Ishikawa (cell line): ENCODE results near the gene ARHGAP40.

Experiments
- CEBPB ChIP-seq: IDR thresholded peaks from 2 replicates; pipeline ENCODE4 v1.6.1; 2012
- CREB1 ChIP-seq: IDR thresholded peaks from 2 replicates; pipeline ENCODE4 v1.6.1; 2012; ENCODE audit warnings: low read depth
- EGR1 ChIP-seq: IDR thresholded peaks from 2 replicates; pipeline ENCODE4 v1.6.1; 2012
- EP300 ChIP-seq: IDR thresholded peaks from 2 replicates; pipeline ENCODE4 v1.6.1; 2012; ENCODE audit warnings: borderline replicate concordance
- FOXM1 ChIP-seq: IDR thresholded peaks from 2 replicates; pipeline ENCODE4 v1.6.1; 2012; ENCODE audit warnings: low read depth, borderline replicate concordance
- MAX ChIP-seq: IDR thresholded peaks from 2 replicates; pipeline ENCODE4 v1.6.1; 2012
- NFIC ChIP-seq: IDR thresholded peaks from 2 replicates; pipeline ENCODE4 v1.6.1; 2012
- RAD21 ChIP-seq: IDR thresholded peaks from 2 replicates; pipeline ENCODE4 v1.6.1; 2012; ENCODE audit warnings: low read depth
- REST ChIP-seq: IDR thresholded peaks from 2 replicates; pipeline ENCODE4 v1.6.1; 2012; ENCODE audit warnings: low read depth, mild to moderate bottlenecking
- TAF1 ChIP-seq: IDR thresholded peaks from 2 replicates; pipeline ENCODE4 v1.6.1; 2012; ENCODE audit warnings: low read depth, mild to moderate bottlenecking
- TCF12 ChIP-seq: IDR thresholded peaks from 2 replicates; pipeline ENCODE4 v1.6.1; 2012; ENCODE audit warnings: low read depth
- TEAD4 ChIP-seq: IDR thresholded peaks from 2 replicates; pipeline ENCODE4 v1.6.1; 2012
- USF1 ChIP-seq: IDR thresholded peaks from 2 replicates; pipeline ENCODE4 v1.6.1; 2012
- YY1 ChIP-seq: IDR thresholded peaks from 2 replicates; pipeline ENCODE4 v1.6.1; 2012; ENCODE audit warnings: low read depth
- ZBTB7A ChIP-seq: IDR thresholded peaks from 2 replicates; pipeline ENCODE4 v1.6.1; 2012; ENCODE audit warnings: low read depth

The ARHGAP40 gene

GRCh38 chr20:38559764-38560163 lies 41.8 kb upstream of the ARHGAP40 start:
- no peak for TF ChIP-seq TAF1
- no peak for TF ChIP-seq RAD21
- no peak for TF ChIP-seq EGR1
- TF ChIP-seq CEBPB = no peak
- no peak for TF ChIP-seq ZBTB7A
- no peak for TF ChIP-seq TEAD4

- no peak for TF ChIP-seq CEBPB
- TF ChIP-seq NFIC = no peak
Observed at GRCh38 chr20:38563802-38564431, 37.7 kb upstream of the ARHGAP40 start.

GRCh38 chr20:38564680-38565079 lies 36.9 kb upstream of the ARHGAP40 start:
- no peak for TF ChIP-seq ZBTB7A
- no peak for TF ChIP-seq YY1
- no peak for TF ChIP-seq TEAD4
- TF ChIP-seq EGR1 = no peak
- no peak for TF ChIP-seq NFIC
- TF ChIP-seq TAF1 = no peak
- TF ChIP-seq REST = no peak

- TF ChIP-seq CEBPB = no peak
- no peak for TF ChIP-seq TAF1
- TF ChIP-seq REST = no peak
- no peak for TF ChIP-seq EGR1
- TF ChIP-seq EP300 = no peak
- TF ChIP-seq USF1 = no peak
- no peak for TF ChIP-seq NFIC
- TF ChIP-seq FOXM1 = no peak
- no peak for TF ChIP-seq MAX
- no peak for TF ChIP-seq ZBTB7A
- TF ChIP-seq YY1 = no peak
- TF ChIP-seq TEAD4 = no peak
- TF ChIP-seq RAD21 = no peak
- no peak for TF ChIP-seq CREB1
- TF ChIP-seq TCF12 = no peak
Observed at GRCh38 chr20:38566036-38566598, 35.5 kb upstream of the ARHGAP40 start.

GRCh38 chr20:38569747-38570525 lies 31.7 kb upstream of the ARHGAP40 start:
- TF ChIP-seq TAF1 (no peak), CREB1 (no peak), MAX (no peak), CEBPB (no peak), ZBTB7A (no peak)

GRCh38 chr20:38573413-38573812 lies 28.2 kb upstream of the ARHGAP40 start:
- TF ChIP-seq NFIC (no peak), EP300 (no peak), FOXM1 (no peak), RAD21 (no peak), CREB1 (no peak), YY1 (no peak), TCF12 (no peak), TAF1 (no peak), CEBPB (no peak), USF1 (no peak), MAX (no peak)
